GM18861 (cell line): ENCODE results near the gene RPL36.
"Not testable (repeated sequence)": the region's sequence is repeated elsewhere in the genome, so short reads cannot be mapped to it uniquely, and the experiment has no call there.

Experiments used
- ATAC-seq: cut with Tn5 transposase; IDR thresholded peaks from one replicate; pipeline ENCODE4 v1.9.1; 2021; ENCODE audit not compliant: unreplicated experiment

RPL36 gene

DNA sequence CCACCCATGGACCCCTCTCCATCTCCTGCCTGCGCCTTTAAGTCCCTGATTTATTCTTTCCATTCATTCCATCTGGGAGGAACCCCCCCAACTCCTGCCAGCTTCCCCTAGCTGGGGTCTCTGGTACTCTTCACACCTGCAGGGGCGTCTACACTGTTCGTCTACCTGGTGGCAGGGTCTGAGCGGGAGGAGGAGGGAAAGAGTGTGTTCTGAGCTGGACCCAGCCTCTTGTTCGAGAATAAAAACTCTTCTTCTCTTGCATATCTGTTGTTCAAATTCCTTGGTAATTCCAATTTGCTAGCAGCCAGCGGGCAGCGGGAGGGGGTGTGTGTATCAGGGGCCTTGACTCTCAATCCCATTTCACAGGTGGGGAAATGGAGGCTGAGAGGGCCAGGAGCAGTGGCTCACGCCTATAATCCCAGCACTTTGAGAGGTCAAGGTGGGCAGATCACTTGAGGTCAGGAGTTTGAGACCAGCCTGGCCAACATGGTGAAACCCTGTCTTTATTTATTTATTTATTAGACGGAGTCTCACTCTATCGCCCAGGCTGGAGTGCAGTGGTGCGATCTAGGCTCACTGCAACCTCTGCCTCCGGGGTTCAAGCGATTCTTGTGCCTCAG, 1.7 kb upstream of the RPL36 start:
- not testable (repeated sequence) for ATAC-seq

DNA sequence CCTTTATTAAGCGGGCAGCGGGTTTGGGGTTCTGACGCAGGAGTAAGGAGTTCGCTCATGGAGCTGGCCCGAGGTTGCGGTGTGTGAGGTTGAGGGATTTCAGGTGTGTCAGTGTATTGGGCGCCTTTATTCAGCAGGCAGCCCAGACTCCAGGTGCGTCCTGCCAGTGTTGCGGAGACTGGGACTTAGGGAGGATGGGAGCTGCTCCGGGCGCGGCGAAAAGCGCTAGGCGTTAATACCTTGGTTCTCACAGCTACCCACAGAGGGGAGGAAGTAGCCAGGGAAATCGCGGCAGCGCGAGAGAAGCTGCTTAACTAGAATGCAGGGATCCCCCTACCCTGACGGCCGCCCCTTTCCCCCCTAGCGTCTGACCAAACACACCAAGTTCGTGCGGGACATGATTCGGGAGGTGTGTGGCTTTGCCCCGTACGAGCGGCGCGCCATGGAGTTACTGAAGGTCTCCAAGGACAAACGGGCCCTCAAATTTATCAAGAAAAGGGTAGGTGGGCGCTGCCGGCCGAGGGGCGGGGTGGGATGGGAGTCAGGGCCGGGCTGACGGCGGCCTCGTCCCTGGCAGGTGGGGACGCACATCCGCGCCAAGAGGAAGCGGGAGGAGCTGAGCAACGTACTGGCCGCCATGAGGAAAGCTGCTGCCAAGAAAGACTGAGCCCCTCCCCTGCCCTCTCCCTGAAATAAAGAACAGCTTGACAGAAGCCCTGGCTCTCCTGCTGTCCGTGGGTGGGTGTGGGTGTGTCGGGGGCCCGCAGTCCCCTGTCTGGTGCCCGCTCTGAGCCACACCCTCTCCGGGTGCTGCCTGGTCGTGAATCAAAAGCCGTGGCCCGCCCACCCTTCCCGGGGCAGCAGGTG, 1.1 kb downstream of the RPL36 start:
- no peak for ATAC-seq

DNA sequence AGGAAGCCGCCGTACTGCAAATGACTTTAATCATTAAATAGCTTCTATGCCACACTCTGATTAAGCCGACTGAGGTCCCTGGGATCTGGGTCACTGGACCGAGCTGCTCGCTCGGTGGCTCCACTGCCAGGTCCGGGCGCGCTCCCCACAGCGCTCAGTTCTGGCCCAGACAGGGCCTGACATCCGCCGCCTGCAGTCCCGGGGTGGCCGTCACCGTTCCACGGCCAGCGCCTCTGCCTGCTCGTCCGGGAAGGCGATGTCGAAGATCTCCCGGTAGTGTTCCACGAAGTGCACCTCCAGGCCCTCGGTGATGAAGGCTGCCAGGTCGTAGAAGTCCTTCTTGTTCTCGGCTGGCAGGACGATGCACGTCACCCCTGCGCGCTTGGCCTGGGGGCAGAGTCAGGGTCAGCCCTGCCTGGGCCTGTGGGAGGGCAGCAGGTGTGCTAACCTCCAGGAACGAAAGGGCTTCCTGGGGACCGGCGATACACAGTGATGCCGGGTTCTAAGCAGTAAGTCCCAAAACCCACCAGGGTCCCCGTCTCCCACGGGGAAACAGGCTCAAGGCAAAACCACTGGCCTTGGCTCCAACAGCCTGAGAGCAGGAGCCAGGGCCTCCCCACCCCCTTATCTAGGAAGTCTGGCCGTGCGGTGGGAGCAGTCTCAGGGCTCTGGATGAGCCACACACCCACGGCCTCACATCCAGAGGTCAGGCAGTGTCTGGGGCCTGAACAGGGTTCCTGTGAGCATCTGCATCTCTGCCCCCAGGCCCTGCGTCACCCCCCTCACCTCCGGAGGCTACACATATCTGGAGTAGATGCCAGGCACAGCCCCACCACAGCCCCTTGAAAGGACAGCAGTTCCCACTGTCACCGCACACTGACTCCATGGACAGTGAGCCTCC, 2.0 kb downstream of the RPL36 start:
- no peak for ATAC-seq

DNA sequence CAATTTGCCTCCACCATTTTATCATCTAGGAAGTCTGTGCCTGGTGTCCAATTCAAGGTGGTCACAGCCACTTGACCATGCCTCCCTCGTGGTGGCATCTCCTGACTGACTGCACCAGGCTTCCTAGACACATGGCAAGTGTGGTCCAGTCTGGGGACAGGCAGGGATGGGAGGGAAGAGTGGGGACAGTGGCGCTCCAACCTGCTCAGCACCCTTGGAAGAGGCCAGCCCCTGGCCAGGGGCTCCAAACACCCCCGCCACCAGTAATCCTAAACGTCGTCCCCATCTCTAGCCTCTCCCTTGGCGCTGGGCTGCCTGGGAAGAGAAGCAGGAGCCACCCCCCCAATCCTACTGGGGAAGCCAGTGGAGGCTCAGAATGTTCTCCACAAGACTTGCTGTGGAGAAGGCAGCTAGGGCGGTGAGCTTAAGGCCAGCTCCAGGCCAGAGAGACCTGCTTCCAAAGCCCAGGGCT, 2.7 kb downstream of the RPL36 start:
- no peak for ATAC-seq

DNA sequence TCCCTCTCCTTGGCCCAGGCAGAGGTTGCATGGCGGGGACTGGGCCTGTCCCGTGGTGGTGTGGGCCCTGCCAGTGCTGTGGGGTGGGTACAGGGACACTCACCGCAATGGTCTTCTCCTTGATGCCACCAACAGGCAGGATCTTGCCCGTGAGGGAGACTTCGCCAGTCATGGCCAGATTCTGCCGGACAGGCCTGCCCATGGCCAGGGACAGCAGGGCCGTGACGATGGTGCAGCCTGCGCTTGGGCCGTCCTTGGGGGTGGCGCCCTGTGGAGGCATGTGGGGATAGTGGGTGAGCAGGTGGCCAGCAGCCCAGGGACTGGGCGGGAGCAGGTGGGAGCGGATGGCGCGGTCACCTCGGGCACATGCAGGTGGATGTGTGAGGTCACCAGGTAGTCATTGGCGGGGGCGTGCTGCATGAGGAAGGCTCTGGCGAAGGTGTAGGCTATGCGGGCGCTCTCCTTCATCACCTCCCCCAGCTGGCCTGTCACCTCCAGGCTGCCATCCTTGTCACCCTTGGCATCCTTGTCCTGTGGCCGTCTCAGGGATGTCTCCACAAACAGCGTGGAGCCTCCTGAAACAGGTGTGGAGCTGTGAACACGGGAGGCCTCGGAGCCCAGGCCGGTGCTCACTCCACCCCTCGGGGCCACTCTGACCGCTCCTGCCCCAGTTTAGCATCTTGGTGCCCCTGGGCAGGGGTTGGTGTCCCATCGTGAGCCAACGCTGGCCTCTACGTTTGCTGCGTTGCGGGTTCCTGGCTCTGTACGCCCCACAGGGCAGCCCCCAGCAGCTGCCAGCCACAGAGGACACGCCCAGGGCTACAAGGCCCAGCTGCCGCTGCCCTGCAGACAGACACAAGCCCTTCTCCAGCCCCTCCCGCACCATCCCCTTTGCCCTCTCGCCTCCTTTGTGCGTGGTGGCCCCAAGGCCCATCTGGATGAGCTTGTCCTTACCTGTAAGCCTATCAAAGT, 3.4 kb downstream of the RPL36 start:
- no peak for ATAC-seq

DNA sequence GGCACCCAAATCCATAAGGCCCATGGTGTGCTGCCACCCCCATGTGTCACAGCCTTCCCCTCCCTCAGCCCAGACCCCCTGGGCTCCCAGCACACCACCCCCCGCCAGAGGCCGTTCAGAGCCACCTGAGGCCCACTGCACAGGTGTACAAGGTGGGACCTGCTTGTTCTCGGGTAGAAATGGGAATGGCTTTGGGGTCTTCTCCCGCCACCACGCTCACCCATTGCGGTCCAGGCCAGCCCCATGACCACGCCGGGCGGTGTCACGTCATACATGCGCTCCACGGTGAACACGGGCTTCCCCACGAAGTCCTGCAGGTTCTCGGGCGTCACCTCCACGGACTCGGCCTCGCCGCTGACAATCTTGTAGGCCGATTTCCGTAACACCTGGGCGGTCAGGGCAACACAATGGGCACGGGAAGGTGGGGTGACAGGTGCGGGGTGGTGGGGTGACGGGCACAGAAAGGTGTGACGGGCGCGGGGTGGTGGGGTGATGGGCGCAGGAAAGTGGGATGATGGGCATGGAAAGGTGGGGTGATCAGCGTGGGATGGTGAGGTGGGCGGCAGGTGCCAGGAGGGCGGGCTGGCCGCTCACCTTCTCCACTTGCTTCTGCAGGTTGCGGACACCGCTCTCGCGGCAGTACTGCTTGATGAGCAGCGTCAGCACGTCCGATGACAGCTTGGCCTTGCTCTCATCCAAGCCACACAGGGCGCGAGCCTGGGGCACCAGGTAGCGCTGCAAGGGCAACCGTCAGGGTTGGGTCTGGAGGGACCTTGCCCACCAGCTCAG, 4.3 kb downstream of the RPL36 start:
- no peak for ATAC-seq

DNA sequence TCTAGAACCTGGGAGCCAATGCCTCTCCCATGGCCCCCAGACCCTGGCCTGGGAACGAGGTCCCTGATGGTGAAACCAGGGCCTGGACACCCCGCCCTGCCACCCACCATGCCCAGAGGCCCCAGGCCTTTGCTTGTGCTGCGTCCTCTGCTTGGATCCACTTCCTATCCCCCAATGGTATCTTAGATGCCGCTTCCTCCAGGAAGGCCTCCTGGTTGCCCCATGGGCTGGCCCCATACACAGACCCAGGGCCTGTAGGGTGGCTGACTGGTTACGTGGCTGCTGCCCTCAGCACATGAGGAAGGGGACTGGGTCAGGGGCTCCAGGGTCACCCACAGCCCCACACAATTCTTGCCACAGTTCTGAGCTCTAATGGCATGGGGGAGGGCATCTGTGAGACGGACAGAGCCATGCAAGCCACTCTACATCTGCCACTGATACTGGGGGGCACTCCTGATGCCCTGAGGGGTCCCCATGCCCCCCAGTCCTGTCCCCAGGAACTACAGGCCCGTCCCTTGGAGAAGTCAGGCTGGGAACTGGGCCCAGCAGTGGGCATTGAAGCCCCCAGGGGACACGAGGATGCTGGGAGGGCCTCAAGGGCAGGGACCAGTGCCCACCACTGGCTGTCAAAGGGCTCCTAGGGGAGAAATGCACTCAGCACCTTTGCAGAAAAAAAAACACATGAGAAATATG, 5.0 kb downstream of the RPL36 start:
- ATAC-seq: no peak

DNA sequence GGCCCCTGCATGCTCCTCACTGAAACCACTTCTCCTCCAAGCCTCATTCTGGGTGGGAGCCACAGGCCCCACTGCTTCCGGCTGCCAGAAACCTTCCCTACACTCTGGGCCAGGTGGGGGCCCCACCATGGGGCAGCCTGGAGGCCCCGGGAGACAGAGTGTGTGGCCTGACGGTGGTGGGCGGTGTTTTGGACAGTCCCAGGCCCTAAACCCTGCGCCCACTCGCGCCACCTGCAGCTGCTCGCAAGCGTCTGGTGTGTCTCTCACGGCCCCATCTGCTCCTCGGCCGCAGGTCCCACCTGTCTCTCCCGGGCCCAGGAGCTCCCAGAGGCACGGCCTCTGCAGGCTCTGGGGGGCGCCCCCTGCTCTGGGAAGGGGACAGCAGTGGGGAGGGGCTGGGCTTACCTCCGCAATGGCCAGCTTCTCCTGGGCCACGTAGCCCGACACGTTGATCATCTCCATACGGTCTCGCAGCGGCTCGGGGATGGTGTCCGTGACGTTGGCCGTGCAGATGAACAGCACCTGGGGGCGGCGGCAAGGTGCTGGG, 5.6 kb downstream of the RPL36 start:
- ATAC-seq: no peak

DNA sequence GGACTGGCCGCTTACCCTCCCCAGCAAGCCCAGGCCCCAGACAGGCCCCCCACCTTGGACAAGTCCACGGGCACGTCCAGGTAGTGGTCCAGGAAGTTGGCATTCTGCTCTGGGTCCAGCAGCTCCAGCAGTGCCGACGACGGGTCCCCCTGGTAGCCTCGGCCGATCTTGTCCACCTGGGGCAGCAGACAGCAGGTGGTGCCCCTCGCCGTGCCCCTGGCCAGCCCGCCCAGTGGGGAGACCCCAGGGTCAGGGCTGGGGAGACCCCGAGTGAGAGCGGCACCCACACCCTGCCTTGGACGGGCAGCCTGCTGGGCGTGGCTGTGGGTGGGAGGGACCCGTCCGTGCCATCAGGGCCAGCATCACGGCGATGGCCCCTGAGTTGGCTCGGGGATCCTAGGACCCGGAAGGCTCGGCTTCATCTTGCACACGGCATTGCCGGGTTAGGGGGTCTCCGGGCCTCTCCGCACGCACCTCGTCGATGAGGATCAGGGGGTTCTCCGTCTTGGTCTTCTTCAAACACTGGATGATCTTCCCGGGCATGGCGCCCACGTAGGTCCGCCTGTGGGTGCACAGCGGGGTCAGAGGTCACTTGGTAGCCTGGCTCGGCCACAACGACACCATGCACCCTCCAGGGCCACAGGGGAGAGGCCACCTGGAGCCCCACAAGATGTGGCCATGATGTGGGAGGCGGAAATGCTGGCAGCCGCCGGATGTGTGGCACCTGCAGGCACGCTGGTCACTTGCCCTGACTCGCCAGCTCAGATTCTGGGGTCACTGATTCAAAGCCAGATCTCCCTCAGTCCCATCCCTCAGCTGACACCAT, 6.3 kb downstream of the RPL36 start:
- ATAC-seq: no peak

DNA sequence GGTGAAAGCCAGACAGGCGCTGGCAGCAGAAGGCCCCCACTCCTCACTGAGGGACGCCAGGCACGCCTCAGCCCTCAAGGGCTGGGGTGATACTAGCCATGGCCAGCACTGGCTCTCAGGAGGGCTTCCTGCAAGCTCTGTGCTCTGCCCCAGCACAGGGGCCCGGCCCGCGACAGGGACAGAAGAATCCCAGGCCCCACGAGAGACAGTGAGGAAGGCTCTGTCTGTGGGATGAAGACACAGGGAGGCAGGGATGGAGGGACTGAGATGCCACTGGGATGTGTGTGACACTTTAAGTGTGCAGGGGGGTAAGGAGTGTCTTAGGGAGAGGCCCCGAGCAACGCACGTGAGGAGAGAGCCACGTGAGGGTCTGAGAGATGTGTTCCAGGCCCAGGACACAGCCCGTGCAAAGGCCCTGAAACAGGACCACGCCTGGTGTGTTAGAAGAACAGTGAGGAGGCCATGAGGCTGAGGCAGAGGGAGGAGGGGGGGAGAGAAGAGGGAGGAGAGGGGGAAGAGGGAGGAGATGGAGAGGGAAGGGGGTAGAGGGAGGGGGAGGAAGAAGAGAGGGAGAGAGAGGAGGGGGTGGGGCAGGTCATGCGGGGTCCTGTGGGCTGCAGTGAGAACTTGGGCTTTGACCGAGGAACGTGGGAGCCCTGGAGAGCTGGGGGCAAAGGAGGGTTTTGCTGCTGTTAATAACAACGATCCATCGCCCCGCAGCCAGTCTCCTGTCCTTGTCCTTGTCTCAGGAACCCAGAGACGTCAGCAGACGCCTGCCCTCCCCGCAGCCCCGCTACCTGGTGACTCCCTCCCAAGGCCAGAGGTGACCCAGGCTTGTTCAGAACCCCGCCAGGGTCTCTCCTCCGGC, 7.2 kb downstream of the RPL36 start:
- no peak for ATAC-seq

DNA sequence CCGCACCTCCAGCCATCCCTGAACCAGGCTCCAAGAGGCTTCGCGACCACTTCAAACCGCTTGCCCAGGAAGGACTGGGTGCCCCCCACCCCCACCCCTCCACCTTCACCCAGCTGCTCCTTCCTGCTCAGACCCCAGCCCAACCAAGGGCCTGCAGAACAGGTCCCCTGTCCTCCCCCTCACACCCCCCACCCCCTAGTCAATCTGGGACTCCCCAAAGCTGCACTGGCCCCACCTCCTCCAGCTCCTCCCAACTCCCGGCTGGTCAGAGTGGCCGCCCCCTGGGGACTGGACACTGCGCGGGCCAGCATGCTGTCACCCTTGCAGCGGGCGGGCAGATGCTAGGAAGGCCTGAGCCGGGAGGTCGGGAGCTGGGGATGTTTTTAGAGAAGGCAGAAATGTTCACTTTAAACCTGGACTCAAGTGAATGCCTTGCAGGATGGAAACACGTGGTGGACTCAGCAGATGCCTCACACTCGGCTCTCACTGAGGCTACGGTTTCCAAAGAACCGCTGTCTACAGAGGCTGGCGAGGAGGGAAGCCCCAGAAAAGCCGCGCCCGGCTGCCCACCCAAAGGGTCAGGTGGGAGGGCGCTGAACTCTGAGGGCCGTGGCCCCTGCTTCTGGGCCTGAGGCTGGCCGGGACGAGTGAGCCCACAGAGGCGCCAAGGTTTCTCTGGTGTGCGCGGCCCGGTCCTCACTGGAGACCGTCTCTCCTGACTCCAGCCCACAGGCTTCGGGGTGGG, 8.0 kb downstream of the RPL36 start:
- no peak for ATAC-seq

DNA sequence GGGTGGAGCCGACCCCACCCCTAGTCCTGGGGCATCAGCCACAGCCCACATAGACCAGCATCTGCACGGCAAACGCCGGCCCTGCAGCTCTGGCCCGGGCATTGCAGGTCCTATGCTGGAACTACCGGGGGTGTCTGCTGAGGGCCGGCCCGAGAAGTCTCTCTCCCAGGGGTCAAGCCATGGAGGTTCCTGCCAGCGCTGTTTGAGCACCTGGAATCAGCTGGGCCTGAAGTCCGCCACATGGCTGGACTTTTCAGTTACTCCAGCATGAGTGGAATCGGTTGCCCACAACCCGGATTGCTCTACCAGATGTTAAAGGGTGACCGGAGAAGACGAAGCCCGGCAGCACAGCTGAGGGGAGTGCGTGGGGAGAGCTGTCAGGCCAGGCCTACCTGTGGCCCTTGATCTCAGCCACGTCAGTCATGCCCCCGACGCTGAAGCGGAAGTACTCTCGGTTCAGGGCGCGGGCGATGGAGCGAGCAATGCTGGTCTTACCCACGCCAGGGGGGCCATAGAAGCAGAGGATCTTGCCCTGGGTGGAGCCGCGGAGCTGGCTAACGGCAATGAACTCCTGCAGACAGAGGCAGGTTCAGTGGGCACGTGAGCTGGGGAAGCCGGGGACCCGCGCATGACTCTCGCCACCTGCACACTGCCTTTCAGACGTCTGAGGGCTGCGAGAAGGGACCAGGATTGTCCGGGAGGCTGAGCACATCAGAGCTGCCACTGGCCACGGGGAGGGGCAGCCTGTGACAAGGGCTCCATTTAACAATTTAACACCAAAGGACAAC, 8.7 kb downstream of the RPL36 start:
- no peak for ATAC-seq

DNA sequence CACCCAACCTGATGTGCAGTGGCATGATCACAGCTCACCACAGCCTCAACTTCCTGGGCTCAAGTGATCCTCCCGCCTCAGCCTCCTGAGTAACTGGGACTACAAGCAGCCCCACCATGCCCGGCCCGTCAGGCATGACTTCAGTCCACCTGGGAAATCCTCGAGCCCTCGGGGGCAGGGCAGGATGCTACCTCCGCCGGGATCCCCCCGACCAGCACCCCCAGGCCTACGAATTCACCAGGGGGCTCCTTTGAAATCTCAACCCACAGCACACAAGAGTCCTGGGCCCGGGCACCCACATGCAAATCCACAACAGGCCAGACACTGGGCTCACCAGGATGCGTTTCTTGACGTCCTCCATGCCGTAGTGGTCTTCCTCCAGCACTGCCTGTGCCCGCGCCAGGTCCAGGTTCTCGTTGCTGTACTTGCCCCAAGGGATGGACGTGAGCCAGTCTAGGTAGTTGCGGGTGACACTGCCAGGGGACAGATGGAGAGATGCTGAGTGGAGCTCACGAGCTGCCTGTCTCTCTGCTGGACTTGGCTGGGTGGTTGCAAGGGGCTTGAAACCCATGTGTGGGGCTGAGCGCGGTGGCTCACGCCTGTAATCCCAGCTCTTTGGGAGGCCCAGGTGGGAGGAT, 10.5 kb downstream of the RPL36 start:
- no peak for ATAC-seq

DNA sequence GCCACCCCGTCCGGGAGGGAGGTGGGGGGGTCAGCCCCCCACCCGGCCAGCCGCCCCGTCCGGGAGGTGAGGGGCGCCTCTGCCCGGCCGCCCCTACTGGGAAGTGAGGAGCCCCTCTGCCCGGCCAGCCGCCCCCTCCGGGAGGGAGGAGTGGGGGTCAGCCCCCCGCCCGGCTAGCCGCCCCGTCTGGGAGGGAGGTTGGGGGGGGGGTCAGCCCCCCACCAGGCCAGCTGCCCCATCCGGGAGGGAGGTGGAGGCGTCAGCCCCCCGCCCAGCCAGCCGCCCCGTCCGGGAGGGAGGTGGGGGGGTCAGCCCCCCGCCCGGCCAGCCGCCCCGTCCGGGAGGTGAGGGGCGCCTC, 11.9 kb downstream of the RPL36 start:
- not testable (repeated sequence) for ATAC-seq
